Astrocyte of the spinal cord (primary cell): ENCODE results near the gene TYW5.

ENCODE experiments used
- DNase-seq: peaks from one replicate; pipeline ENCODE4 v3.0.0; 2011; ENCODE audit warnings: low read depth, low spot score
- H3K4me3 ChIP-seq: 2 replicates; pipeline ENCODE4 v1.5.1; 2011; ENCODE audit warnings: low read depth, mild to moderate bottlenecking, low read length, moderate library complexity
- in situ Hi-C: cut with HindIII; loops from 2 replicates; pipeline ENCODE4 v1.10.0; 2017; ENCODE audit warnings: low sequenced_read_pairs
- TF ChIP-seq, protein P1 (sequence below): IDR thresholded peaks from 2 replicates; pipeline ENCODE4 v1.5.1; 2012; ENCODE audit warnings: low read depth, mild to moderate bottlenecking, low read length, inconsistent platforms

The TYW5 gene

DNA sequence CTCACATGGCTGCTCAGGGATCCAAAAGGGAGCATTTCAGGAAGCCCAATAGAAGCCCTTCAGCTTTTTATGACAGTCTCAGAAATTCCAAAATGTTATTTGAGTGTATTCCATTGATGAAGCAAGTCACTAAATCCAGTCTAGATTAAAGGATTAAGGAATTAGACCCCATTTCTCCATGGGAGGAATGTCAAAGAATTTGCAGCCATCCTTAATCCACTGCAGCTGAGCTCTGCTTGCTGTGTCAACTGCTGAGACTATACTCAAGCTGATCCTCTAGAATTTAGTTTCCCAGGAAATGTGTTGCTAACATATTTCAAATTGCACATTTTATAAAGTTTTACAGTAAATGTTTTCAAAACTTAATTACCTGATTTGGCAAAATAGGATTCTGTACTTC is 72.6 kb downstream of the TYW5 start:
- no peak for DNase-seq
- in situ Hi-C loops, result no loop called here
- TF ChIP-seq, protein P1, sequence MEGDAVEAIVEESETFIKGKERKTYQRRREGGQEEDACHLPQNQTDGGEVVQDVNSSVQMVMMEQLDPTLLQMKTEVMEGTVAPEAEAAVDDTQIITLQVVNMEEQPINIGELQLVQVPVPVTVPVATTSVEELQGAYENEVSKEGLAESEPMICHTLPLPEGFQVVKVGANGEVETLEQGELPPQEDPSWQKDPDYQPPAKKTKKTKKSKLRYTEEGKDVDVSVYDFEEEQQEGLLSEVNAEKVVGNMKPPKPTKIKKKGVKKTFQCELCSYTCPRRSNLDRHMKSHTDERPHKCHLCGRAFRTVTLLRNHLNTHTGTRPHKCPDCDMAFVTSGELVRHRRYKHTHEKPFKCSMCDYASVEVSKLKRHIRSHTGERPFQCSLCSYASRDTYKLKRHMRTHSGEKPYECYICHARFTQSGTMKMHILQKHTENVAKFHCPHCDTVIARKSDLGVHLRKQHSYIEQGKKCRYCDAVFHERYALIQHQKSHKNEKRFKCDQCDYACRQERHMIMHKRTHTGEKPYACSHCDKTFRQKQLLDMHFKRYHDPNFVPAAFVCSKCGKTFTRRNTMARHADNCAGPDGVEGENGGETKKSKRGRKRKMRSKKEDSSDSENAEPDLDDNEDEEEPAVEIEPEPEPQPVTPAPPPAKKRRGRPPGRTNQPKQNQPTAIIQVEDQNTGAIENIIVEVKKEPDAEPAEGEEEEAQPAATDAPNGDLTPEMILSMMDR, result no peak
- H3K4me3 ChIP-seq, result no peak overlapping the region
